ENCODE measurements around the gene PCSK5. TPM values are rescaled to one million over a fixed set of nuclear protein-coding genes. Genes with fewer than 3 reads are reported as not detected.

The PCSK5 gene
- total RNA-seq, 1 experiment from 2014 or later, result 7.5 TPM

- H3K56ac ChIP-seq (ENCODE audit: insufficient read length, low read depth, low read length), result no peak overlapping the region
- no peak overlapping the region for H2AK5ac ChIP-seq (ENCODE audit: insufficient read length, low read length)
- H3K4me2 ChIP-seq (ENCODE audit: insufficient read depth, insufficient read length, low read length), result no peak overlapping the region
- no peak overlapping the region for H3K4me3 Mint-ChIP-seq
- no peaks in the 10 kb centered on the region for H3K27me3 ChIP-seq (ENCODE audit: insufficient read depth, low read length)
- no peak overlapping the region for H2BK120ac ChIP-seq (ENCODE audit: low read depth, low read length, poor library complexity, severe bottlenecking)
- H3K27ac Mint-ChIP-seq, result no peak overlapping the region; a peak in 1 of 7 replicates
- H3K4me1 Mint-ChIP-seq, result peaks cover 0 to 3% of the 10 kb centered on the region in 2 experiments; a peak in 1 of 4 replicates
- no peaks in the 10 kb centered on the region for H4K20me1 ChIP-seq (ENCODE audit: control insufficient read depth, insufficient read depth, insufficient read length)
- H3T11ph ChIP-seq (ENCODE audit: low read length), result no peak overlapping the region
- no peaks in the 10 kb centered on the region; a peak in 1 of 5 replicates for H3K9me3 Mint-ChIP-seq
- H3K23me2 ChIP-seq (ENCODE audit: insufficient read length, low read depth, low read length, poor library complexity, severe bottlenecking), result no peaks in the 10 kb centered on the region
- H3K79me2 ChIP-seq (ENCODE audit: insufficient read depth, low read length), result no peaks in the 10 kb centered on the region
- H3K27me3 Mint-ChIP-seq (ENCODE audit: low read depth), result no peaks in the 10 kb centered on the region
- H3K4ac ChIP-seq (ENCODE audit: low read depth, low read length), result no peak overlapping the region
- no peaks in the 10 kb centered on the region for H3K9me3 ChIP-seq (ENCODE audit: control insufficient read depth, low read depth, low read length)
- no peak overlapping the region for H2BK20ac ChIP-seq (ENCODE audit: low read depth, low read length, poor library complexity, severe bottlenecking)
- no peak overlapping the region for H4K5ac ChIP-seq (ENCODE audit: insufficient read length, low read depth, low read length)
- peaks cover 5 to 14% (median 10%) of the 10 kb centered on the region in 3 experiments; a peak in 4 of 7 replicates for H3K36me3 Mint-ChIP-seq (ENCODE audit: insufficient read depth in 1 of 3, low read depth in 3 of 3)
- no peak overlapping the region for H2BK15ac ChIP-seq (ENCODE audit: low read depth, low read length)
- H3K27ac ChIP-seq (ENCODE audit: insufficient read length, low read depth, low read length), result no peak overlapping the region
- H3K23ac ChIP-seq (ENCODE audit: insufficient read length, low read depth, low read length), result no peak overlapping the region
- no peak overlapping the region for H4K91ac ChIP-seq (ENCODE audit: insufficient read length, low read depth, low read length)
- H2AFZ ChIP-seq (ENCODE audit: low read length), result no peak overlapping the region
- no peak overlapping the region for H3K9ac ChIP-seq (ENCODE audit: extremely low read depth, insufficient read length, low read length)
- no peak for DNase-seq
- H3K14ac ChIP-seq (ENCODE audit: insufficient read depth, low read length), result no peak overlapping the region
- no CpG with 5 or more reads among the region's 1 CpG for WGBS (ENCODE audit: extremely low coverage, insufficient read length, low lambda C conversion rate)
- H3K4me1 ChIP-seq (ENCODE audit: insufficient read depth, low read length), result no peaks in the 10 kb centered on the region
- no peak overlapping the region for H2BK5ac ChIP-seq (ENCODE audit: insufficient read length, low read length)
- H3K79me1 ChIP-seq (ENCODE audit: insufficient read depth, low read depth, low read length, poor library complexity, severe bottlenecking), result no peaks in the 10 kb centered on the region
- no peak overlapping the region for H3K18ac ChIP-seq (ENCODE audit: insufficient read length, low read depth, low read length)
- H2BK12ac ChIP-seq (ENCODE audit: insufficient read length, low read depth, low read length), result no peak overlapping the region
- TF ChIP-seq, protein P1, sequence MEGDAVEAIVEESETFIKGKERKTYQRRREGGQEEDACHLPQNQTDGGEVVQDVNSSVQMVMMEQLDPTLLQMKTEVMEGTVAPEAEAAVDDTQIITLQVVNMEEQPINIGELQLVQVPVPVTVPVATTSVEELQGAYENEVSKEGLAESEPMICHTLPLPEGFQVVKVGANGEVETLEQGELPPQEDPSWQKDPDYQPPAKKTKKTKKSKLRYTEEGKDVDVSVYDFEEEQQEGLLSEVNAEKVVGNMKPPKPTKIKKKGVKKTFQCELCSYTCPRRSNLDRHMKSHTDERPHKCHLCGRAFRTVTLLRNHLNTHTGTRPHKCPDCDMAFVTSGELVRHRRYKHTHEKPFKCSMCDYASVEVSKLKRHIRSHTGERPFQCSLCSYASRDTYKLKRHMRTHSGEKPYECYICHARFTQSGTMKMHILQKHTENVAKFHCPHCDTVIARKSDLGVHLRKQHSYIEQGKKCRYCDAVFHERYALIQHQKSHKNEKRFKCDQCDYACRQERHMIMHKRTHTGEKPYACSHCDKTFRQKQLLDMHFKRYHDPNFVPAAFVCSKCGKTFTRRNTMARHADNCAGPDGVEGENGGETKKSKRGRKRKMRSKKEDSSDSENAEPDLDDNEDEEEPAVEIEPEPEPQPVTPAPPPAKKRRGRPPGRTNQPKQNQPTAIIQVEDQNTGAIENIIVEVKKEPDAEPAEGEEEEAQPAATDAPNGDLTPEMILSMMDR (conservative IDR thresholded peaks at IDR 0.05), result no peak
- no peak overlapping the region for H4K8ac ChIP-seq (replicated peaks; ENCODE audit: insufficient read length, low read depth, low read length)
Measured at GRCh38 chr9:75938946-75939345, 48.5 kb downstream of the PCSK5 start.

Data from H9 (cell line).